Neural cell (in vitro differentiated cells): Measurements from ENCODE around the gene RPLP1.

Source experiments
- EP300 ChIP-seq: fragments of 450-650 bp; conservative IDR thresholded peaks from 2 replicates; pipeline ENCODE4 v1.6.1; 2014; ENCODE audit warnings: antibody characterized with exemption, mild to moderate bottlenecking, moderate library complexity; ENCODE audit not compliant: poor library complexity, severe bottlenecking
- EZH2 ChIP-seq: fragments of 200-600, 300-800 bp; shearing (Covaris generic), sonication (generic); IDR thresholded peaks from 2 replicates; pipeline ENCODE4 v1.6.1; 2014; ENCODE audit warnings: antibody characterized with exemption, low read length, borderline replicate concordance, mild to moderate bottlenecking; ENCODE audit not compliant: insufficient read depth, poor library complexity, severe bottlenecking
- POLR2AphosphoS5 ChIP-seq: IDR thresholded peaks from 2 replicates; pipeline ENCODE4 v1.6.1; 2012
- TF ChIP-seq, protein P1 (sequence below): fragments of 450-650 bp; IDR thresholded peaks from 2 replicates; pipeline ENCODE4 v1.5.1; 2014; ENCODE audit warnings: antibody characterized with exemption, mild to moderate bottlenecking, moderate library complexity; ENCODE audit not compliant: poor library complexity, severe bottlenecking

GRCh38 chr15:69424001-69424400 is 28.6 kb upstream of the RPLP1 start:
- TF ChIP-seq, protein P1, sequence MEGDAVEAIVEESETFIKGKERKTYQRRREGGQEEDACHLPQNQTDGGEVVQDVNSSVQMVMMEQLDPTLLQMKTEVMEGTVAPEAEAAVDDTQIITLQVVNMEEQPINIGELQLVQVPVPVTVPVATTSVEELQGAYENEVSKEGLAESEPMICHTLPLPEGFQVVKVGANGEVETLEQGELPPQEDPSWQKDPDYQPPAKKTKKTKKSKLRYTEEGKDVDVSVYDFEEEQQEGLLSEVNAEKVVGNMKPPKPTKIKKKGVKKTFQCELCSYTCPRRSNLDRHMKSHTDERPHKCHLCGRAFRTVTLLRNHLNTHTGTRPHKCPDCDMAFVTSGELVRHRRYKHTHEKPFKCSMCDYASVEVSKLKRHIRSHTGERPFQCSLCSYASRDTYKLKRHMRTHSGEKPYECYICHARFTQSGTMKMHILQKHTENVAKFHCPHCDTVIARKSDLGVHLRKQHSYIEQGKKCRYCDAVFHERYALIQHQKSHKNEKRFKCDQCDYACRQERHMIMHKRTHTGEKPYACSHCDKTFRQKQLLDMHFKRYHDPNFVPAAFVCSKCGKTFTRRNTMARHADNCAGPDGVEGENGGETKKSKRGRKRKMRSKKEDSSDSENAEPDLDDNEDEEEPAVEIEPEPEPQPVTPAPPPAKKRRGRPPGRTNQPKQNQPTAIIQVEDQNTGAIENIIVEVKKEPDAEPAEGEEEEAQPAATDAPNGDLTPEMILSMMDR: no peak
- TF ChIP-seq POLR2AphosphoS5: no peak
- TF ChIP-seq EP300: no peak
- no peak for TF ChIP-seq EZH2
